NB4 (cell line): ENCODE data around the gene PAX3.

Source experiments
- MYC ChIP-seq: IDR thresholded peaks from 2 replicates; pipeline ENCODE4 v1.6.1; 2011; ENCODE audit warnings: low read depth, low read length
- POLR2A ChIP-seq: IDR thresholded peaks from 2 replicates; pipeline ENCODE4 v1.6.1; 2011; ENCODE audit warnings: mild to moderate bottlenecking; ENCODE audit not compliant: insufficient read length; ENCODE audit errors: extremely low read depth
- TF ChIP-seq, protein P1 (sequence below): IDR thresholded peaks from one replicate; pipeline ENCODE4 v1.5.1; 2012; ENCODE audit warnings: low read depth, low read length

GRCh38 chr2:222299906-222300725 lies 1.3 kb upstream of the PAX3 start:
- TF ChIP-seq, protein P1, sequence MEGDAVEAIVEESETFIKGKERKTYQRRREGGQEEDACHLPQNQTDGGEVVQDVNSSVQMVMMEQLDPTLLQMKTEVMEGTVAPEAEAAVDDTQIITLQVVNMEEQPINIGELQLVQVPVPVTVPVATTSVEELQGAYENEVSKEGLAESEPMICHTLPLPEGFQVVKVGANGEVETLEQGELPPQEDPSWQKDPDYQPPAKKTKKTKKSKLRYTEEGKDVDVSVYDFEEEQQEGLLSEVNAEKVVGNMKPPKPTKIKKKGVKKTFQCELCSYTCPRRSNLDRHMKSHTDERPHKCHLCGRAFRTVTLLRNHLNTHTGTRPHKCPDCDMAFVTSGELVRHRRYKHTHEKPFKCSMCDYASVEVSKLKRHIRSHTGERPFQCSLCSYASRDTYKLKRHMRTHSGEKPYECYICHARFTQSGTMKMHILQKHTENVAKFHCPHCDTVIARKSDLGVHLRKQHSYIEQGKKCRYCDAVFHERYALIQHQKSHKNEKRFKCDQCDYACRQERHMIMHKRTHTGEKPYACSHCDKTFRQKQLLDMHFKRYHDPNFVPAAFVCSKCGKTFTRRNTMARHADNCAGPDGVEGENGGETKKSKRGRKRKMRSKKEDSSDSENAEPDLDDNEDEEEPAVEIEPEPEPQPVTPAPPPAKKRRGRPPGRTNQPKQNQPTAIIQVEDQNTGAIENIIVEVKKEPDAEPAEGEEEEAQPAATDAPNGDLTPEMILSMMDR, result no peak
- TF ChIP-seq POLR2A (no peak), MYC (no peak)
